Large intestine (tissue), 3 donors: ENCODE data around the gene SOCS3. TPM values are rescaled to one million over a fixed set of nuclear protein-coding genes. Genes with fewer than 3 reads are reported as not detected.

ENCODE experiments used
- DNase-seq, 2 donors: peaks; one replicate each; pipeline versions ENCODE4 v3.0.0 to v3.0.0-alpha.2; 2013
- H3K27ac ChIP-seq: one replicate; pipeline ENCODE4 v1.5.1; 2013; ENCODE audit warnings: low read length
- H3K27me3 ChIP-seq: 2 replicates; pipeline ENCODE4 v1.6.1; 2013; ENCODE audit warnings: low read length; ENCODE audit not compliant: control insufficient read depth, insufficient read depth
- H3K36me3 ChIP-seq: 2 replicates; pipeline ENCODE4 v1.6.1; 2013; ENCODE audit warnings: low read length; ENCODE audit not compliant: control insufficient read depth, insufficient read depth
- H3K4me1 ChIP-seq: one replicate; pipeline ENCODE4 v1.6.1; 2013; ENCODE audit warnings: low read length; ENCODE audit not compliant: control insufficient read depth, insufficient read depth
- H3K4me3 ChIP-seq: one replicate; pipeline ENCODE4 v1.5.1; 2013; ENCODE audit warnings: low read length
- H3K9me3 ChIP-seq: one replicate; pipeline ENCODE4 v1.6.1; 2013; ENCODE audit warnings: mild to moderate bottlenecking, low read depth, low read length, moderate library complexity; ENCODE audit not compliant: control insufficient read depth
- WGBS: methylation state at CpG from one replicate; pipeline ENCODE4 v1.1.5; 2013; ENCODE audit warnings: low lambda C conversion rate; ENCODE audit not compliant: insufficient coverage; 5-methylcytosine and 5-hydroxymethylcytosine counted together
- polyA plus RNA-seq: library from polyadenylated mRNA; unstranded; fragments of 120-200 nt; gene quantifications from one replicate; pipeline ENCODE4 v1.2.1, GENCODE V29; 2013

SOCS3 gene
- polyA plus RNA-seq, 1 donor = 49.6 TPM

DNA sequence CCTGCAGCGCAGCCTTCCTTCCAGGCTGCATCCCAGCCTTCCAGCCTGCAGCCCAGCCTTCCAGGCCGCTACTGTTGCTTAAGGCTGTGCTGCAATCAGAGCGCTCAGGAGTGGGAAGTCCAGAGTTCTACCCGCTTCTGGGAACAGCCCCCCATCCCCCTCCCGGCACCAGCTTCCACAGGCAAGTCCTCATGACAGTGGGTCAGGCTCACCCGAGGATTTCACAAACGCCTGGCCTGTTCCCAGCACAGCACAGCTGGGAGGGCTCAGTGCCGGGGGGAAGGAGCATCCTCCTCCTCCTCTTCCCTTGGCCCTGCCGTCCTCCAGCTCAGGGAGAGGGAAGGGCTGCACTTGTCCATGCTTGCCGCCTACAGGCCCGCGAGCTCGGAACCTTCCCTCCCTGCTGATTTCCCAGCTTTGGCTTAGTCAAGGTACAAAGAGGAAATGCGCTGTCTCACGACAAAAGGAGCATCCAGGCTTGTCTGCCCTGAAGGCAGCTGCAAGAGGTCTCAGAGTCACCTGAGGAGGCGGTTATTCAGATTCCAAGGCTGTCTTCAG lies 8.3 kb downstream of the SOCS3 start:
- WGBS = no CpG with 5 or more reads among the region's 16 CpGs

DNA sequence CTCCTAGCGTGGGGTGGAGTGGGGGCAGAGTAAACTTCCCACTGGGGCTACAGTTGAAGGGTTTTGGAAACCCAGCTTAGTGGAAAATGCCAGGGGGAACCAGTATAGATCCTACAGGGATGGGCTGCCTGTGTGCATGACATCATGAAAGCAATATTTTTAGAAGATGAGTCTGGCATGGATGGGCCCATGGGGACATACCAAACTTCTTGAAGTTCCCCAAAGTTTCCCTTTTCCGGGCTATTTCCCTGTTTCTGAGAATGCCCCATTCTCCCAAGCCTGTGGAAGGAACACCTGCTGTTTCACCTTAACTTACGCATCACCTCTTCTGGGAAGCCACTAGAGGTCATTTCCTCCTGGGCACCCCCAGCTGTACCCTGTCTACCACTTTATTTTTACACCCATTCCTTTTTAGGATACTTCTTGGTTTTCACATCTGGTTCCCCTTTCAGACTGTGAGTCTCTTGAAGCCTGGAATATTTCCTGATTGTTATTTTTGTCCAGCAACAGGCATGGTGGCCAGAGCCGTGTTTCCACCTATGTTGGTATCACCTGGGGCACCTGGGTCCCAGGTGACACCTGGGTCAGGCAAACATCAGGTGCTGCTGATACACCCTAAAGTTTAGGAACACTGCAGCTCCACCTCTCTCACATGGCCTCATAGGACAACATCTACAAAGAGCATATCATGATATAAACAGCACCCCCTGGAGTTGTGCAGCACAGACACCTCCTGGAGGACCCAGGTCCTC lies 9.8 kb downstream of the SOCS3 start:
- Histone ChIP-seq H3K9me3 (no peaks in the 10 kb centered on the region), H3K4me1 (peaks cover 28% of the 10 kb centered on the region), H3K4me3 (no peak overlapping the region), H3K36me3 (no peaks in the 10 kb centered on the region), H3K27me3 (no peaks in the 10 kb centered on the region), H3K27ac (no peak overlapping the region)
- no peak for DNase-seq
- WGBS = 100% methylated on average over 2 of the region's 4 CpGs

More for the DNA sequence above, 8.3 kb downstream of the SOCS3 start:
- Histone ChIP-seq H3K36me3 (peaks cover 8% of the 10 kb centered on the region), H3K27ac (peak overlapping the region; percentile 30), H3K9me3 (no peaks in the 10 kb centered on the region), H3K4me3 (no peak overlapping the region), H3K27me3 (no peaks in the 10 kb centered on the region), H3K4me1 (peaks cover 40% of the 10 kb centered on the region)
- peak; percentile 80 to 84 for DNase-seq

- Histone ChIP-seq H3K4me3 (no peak overlapping the region), H3K4me1 (peaks cover 25% of the 10 kb centered on the region), H3K27ac (no peak overlapping the region), H3K36me3 (no peaks in the 10 kb centered on the region), H3K9me3 (no peaks in the 10 kb centered on the region), H3K27me3 (peaks cover 11% of the 10 kb centered on the region)
- WGBS = no CpG with 5 or more reads among the region's 9 CpGs
- no peak for DNase-seq
Measured at GRCh38 chr17:78348055-78348770, 11.7 kb downstream of the SOCS3 start.

GRCh38 chr17:78347453-78347852 lies 12.4 kb downstream of the SOCS3 start:
- no peak for DNase-seq
- Histone ChIP-seq H3K27me3 (peaks cover 19% of the 10 kb centered on the region), H3K4me3 (no peak overlapping the region), H3K36me3 (no peaks in the 10 kb centered on the region), H3K4me1 (peaks cover 29% of the 10 kb centered on the region), H3K9me3 (no peaks in the 10 kb centered on the region), H3K27ac (no peak overlapping the region)
- WGBS = no CpG with 5 or more reads among the region's 3 CpGs

GRCh38 chr17:78346605-78347250 lies 13.1 kb downstream of the SOCS3 start:
- Histone ChIP-seq H3K9me3 (peaks cover 2% of the 10 kb centered on the region), H3K27ac (no peak overlapping the region), H3K27me3 (peaks cover 24% of the 10 kb centered on the region), H3K4me3 (no peak overlapping the region), H3K36me3 (no peaks in the 10 kb centered on the region), H3K4me1 (peaks cover 24% of the 10 kb centered on the region)
- WGBS = 84% methylated on average over 5 of the region's 13 CpGs
- no peak for DNase-seq

GRCh38 chr17:78345791-78346494 lies 13.9 kb downstream of the SOCS3 start:
- Histone ChIP-seq H3K36me3 (no peaks in the 10 kb centered on the region), H3K4me3 (no peak overlapping the region), H3K9me3 (peaks cover 2% of the 10 kb centered on the region), H3K27me3 (peaks cover 24% of the 10 kb centered on the region), H3K4me1 (peaks cover 18% of the 10 kb centered on the region), H3K27ac (no peak overlapping the region)
- WGBS = 80% methylated on average over 1 of the region's 10 CpGs
- no peak for DNase-seq

GRCh38 chr17:78345172-78345571 lies 14.7 kb downstream of the SOCS3 start:
- H3K27ac ChIP-seq = no peak overlapping the region
- DNase-seq = no peak
- no CpG with 5 or more reads among the region's 8 CpGs for WGBS
- peaks cover 24% of the 10 kb centered on the region for H3K27me3 ChIP-seq
- H3K36me3 ChIP-seq = no peaks in the 10 kb centered on the region
- H3K9me3 ChIP-seq = peaks cover 2% of the 10 kb centered on the region
- H3K4me1 ChIP-seq = peaks cover 18% of the 10 kb centered on the region
- no peak overlapping the region for H3K4me3 ChIP-seq

- WGBS = no CpG with 5 or more reads among the region's 10 CpGs
- Histone ChIP-seq H3K4me1 (peaks cover 18% of the 10 kb centered on the region), H3K4me3 (no peak overlapping the region), H3K27me3 (peaks cover 28% of the 10 kb centered on the region), H3K9me3 (peaks cover 2% of the 10 kb centered on the region), H3K36me3 (no peaks in the 10 kb centered on the region), H3K27ac (no peak overlapping the region)
- no peak for DNase-seq
Measured at GRCh38 chr17:78344666-78345065, 15.2 kb downstream of the SOCS3 start.

DNA sequence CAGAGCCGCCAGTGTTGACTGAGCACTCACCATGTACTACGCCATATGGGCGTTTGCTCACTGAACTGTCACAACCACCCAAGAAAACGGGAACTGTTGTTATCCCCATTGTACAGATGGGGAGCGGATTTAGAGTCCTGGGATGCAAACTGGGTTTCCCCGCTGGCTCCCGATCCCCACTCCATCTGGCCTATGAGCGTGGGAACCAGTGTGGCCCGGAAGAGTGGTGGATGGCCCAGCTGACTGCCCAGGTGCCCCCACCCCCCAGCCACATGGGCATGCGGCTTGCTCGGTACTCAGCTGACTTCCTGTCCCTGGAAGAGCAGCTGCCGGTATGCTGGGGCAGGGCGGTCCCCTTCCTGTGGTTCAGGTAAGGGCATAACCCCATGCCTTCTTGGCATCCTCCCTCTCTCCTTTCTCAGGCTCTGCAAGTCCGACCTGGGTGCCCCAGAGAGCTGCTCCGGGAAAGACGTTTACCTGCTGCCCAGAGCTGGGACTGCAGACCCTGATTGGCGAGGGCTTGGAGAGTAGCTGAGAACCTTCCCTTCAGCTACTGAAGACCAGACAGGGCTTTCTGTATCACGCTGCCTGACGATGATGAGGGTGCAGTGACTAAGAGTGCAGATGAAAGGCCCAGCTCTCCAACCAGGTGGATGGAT lies 16.2 kb downstream of the SOCS3 start:
- no peaks in the 10 kb centered on the region for H3K36me3 ChIP-seq
- peaks cover 2% of the 10 kb centered on the region for H3K9me3 ChIP-seq
- H3K27me3 ChIP-seq = peaks cover 28% of the 10 kb centered on the region
- no peak overlapping the region for H3K4me3 ChIP-seq
- no peak for DNase-seq
- no CpG with 5 or more reads among the region's 19 CpGs for WGBS
- peak overlapping the region; percentile 23 for H3K27ac ChIP-seq
- peaks cover 19% of the 10 kb centered on the region for H3K4me1 ChIP-seq
